Panc1 (cell line): ENCODE data around the gene HUS1. TPM values are rescaled to one million over a fixed set of nuclear protein-coding genes. Genes with fewer than 3 reads are reported as not detected.

Source experiments
- ATAC-seq: fragments of 200-7000 bp; cut with Tn5 transposase; 2 replicates; pipeline ENCODE4 v1.9.1; 2020; ENCODE audit warnings: mild to moderate bottlenecking, moderate library complexity
- BruUV-seq: library from RNA; stranded (reverse); fragments of 400-500 nt; replicated peaks from 2 replicates; lab custom pipeline; 2021; lab: Mats Ljungman, UMichigan
- CTCF ChIA-PET: fragments of 300-600 bp; sonication (Branson Sonifier 250); formaldehyde crosslinking; loops from one replicate; lab custom pipeline; 2022; ENCODE audit warnings: antibody characterized with exemption; lab: Charles Lee
- POLR2A ChIA-PET: fragments of 300-600 bp; sonication (Branson Sonifier 250); formaldehyde crosslinking; loops from one replicate; lab custom pipeline; 2022; ENCODE audit warnings: antibody characterized with exemption; lab: Charles Lee
- DNase-seq: peaks from one replicate; pipeline ENCODE4 v3.0.0-alpha.2; 2010; ENCODE audit warnings: low read depth, low spot score
- H3K27ac ChIP-seq: 2 replicates; pipeline ENCODE4 v1.5.1; 2011; ENCODE audit warnings: mild to moderate bottlenecking, low read length, inconsistent platforms
- H3K27me3 ChIP-seq: fragments of 200-500 bp; sonication (Bioruptor generic); 2 replicates; pipeline ENCODE4 v1.6.0; 2014; ENCODE audit warnings: low read length, inconsistent platforms; ENCODE audit not compliant: control insufficient read depth, insufficient read depth
- H3K36me3 ChIP-seq: fragments of 200-500 bp; sonication (Bioruptor generic); 2 replicates; pipeline ENCODE4 v1.5.1; 2014; ENCODE audit warnings: inconsistent platforms, mild to moderate bottlenecking, low read length, moderate library complexity; ENCODE audit not compliant: control insufficient read depth, insufficient read depth
- H3K4me1 ChIP-seq: 2 replicates; pipeline ENCODE4 v1.5.1; 2011; ENCODE audit warnings: inconsistent platforms, mild to moderate bottlenecking, low read length, moderate library complexity; ENCODE audit not compliant: control insufficient read depth, insufficient read depth
- H3K4me3 ChIP-seq, 2 experiments: 2 replicates each; pipeline ENCODE4 v1.5.1; 2011 to 2012; ENCODE audit warnings: low read depth in 2 of 2, low read length in 2 of 2, mild to moderate bottlenecking in 2 of 2, inconsistent platforms in 1 of 2, moderate library complexity in 1 of 2
- H3K9me3 ChIP-seq: fragments of 200-500 bp; sonication (Bioruptor generic); 2 replicates; pipeline ENCODE4 v1.5.1; 2014; ENCODE audit warnings: low read depth, mild to moderate bottlenecking, inconsistent platforms, low read length, moderate library complexity; ENCODE audit not compliant: control insufficient read depth, insufficient read depth
- CTCF ChIP-seq: fragments of 450-650 bp; IDR thresholded peaks from 2 replicates; pipeline ENCODE4 v1.5.1; 2017; ENCODE audit warnings: mild to moderate bottlenecking
- POLR2AphosphoS5 ChIP-seq: IDR thresholded peaks from 2 replicates; pipeline ENCODE4 v1.6.1; 2012; ENCODE audit warnings: mild to moderate bottlenecking, low read depth, low read length, moderate library complexity
- REST ChIP-seq, 2 experiments: IDR thresholded peaks; 2 replicates each; pipeline ENCODE4 v1.6.1; 2011 to 2012; ENCODE audit warnings: low read depth in 2 of 2, control low read depth in 1 of 2, low read length in 1 of 2, mild to moderate bottlenecking in 1 of 2, moderate library complexity in 1 of 2; ENCODE audit not compliant: insufficient read depth in 1 of 2
- SIN3A ChIP-seq: IDR thresholded peaks from 2 replicates; pipeline ENCODE4 v1.6.1; 2012; ENCODE audit warnings: low read depth, mild to moderate bottlenecking, low read length, moderate library complexity, borderline replicate concordance; ENCODE audit not compliant: insufficient read depth
- TCF7L2 ChIP-seq: IDR thresholded peaks from 2 replicates; pipeline ENCODE4 v1.6.1; 2011; ENCODE audit warnings: mild to moderate bottlenecking, low read depth, low read length, inconsistent platforms
- in situ Hi-C: cut with HindIII; loops from 2 replicates; pipeline ENCODE4 v1.10.0; 2016; ENCODE audit warnings: low sequenced_read_pairs, low pct_unique_long_range_greater_than_20kb
- intact Hi-C: fragments of 100-400 bp; cut with micrococcal nuclease; formaldehyde crosslinking; loops from one replicate; pipeline ENCODE4 v1.10.0; 2022; ENCODE audit not compliant: unreplicated experiment
- total RNA-seq: library from RNA; stranded (reverse); gene quantifications from one replicate; pipeline ENCODE4 v1.2.1, GENCODE V29; 2021; ENCODE audit not compliant: unreplicated experiment

Gene HUS1
- total RNA-seq, 1 experiment from 2014 or later = 72.7 TPM

- H3K27me3 ChIP-seq = no peaks in the 10 kb centered on the region
- no peaks in the 10 kb centered on the region for H3K9me3 ChIP-seq
- no peak overlapping the region for H3K27ac ChIP-seq
- no peaks in the 10 kb centered on the region for H3K4me1 ChIP-seq
- intact Hi-C loops (no loop called here), in situ Hi-C loops (no loop called here)
- no peak for TF ChIP-seq CTCF
- TF ChIP-seq TCF7L2 = no peak
- no peak for TF ChIP-seq POLR2AphosphoS5
- no peak for TF ChIP-seq SIN3A
- TF ChIP-seq REST (IDR thresholded peaks at IDR 0.05; ENCODE audit: insufficient read depth in 1 of 2, low read depth in 2 of 2, low read length in 1 of 2) = no peak
- H3K36me3 ChIP-seq = peaks cover 49% of the 10 kb centered on the region
- no peak overlapping the region for H3K4me3 ChIP-seq
- DNase-seq (no peak), ATAC-seq (no peak)
- ChIA-PET CTCF (interaction anchor here (0.5 to 0.6 kb wide), 4 partner anchors 22 to 748 kb away, joined by 3 read pairs; no protein-coding TSS in a partner anchor), POLR2A (interaction anchor here (0.6 kb wide), 1 partner anchor 430 kb away, joined by 3 read pairs; no protein-coding TSS in a partner anchor)
- BruUV-seq = no TSS peak
These were observed 12.3 kb downstream of the HUS1 start for GRCh38 chr7:47967123-47967522.

GRCh38 chr7:47965456-47965855, 14.0 kb downstream of the HUS1 start:
- intact Hi-C loops (no loop called here), in situ Hi-C loops (no loop called here)
- ChIA-PET CTCF (no interaction called here), POLR2A (no interaction called here)
- H3K27me3 ChIP-seq = no peaks in the 10 kb centered on the region
- no peaks in the 10 kb centered on the region for H3K9me3 ChIP-seq
- H3K36me3 ChIP-seq = peaks cover 49% of the 10 kb centered on the region
- H3K27ac ChIP-seq = no peak overlapping the region
- no peak for ATAC-seq
- no peak for DNase-seq
- H3K4me1 ChIP-seq = no peaks in the 10 kb centered on the region
- no peak for TF ChIP-seq CTCF
- no peak for TF ChIP-seq TCF7L2
- no peak for TF ChIP-seq POLR2AphosphoS5
- TF ChIP-seq REST (IDR thresholded peaks at IDR 0.05; ENCODE audit: insufficient read depth in 1 of 2, low read depth in 2 of 2, low read length in 1 of 2) = no peak
- TF ChIP-seq SIN3A = no peak
- no TSS peak for BruUV-seq
- no peak overlapping the region for H3K4me3 ChIP-seq
